Activated T-helper 1 cell treated with anti-CD3 and anti-CD28 coated beads, Interleukin-2, amount 50 U/mL, for 16 hours (primary cell): ENCODE data around the gene ANKRD11.

ENCODE experiments used
- DNase-seq, 2 donors: peaks; one replicate each; pipeline ENCODE4 v3.0.0-alpha.2; 2020; ENCODE audit warnings: low read depth in 1 of 2, low spot score in 1 of 2

The ANKRD11 gene

GRCh38 chr16:89352091-89352681 is 138.2 kb downstream of the ANKRD11 start:
- DNase-seq = no peak

- DNase-seq = no peak
Measured at GRCh38 chr16:89351645-89352044, 138.7 kb downstream of the ANKRD11 start.

- DNase-seq = no peak
Measured at GRCh38 chr16:89350701-89351380, 139.5 kb downstream of the ANKRD11 start.

- no peak for DNase-seq
Measured at GRCh38 chr16:89349947-89350633, 140.3 kb downstream of the ANKRD11 start.

- no peak for DNase-seq
Measured at GRCh38 chr16:89347807-89348206, 142.6 kb downstream of the ANKRD11 start.

GRCh38 chr16:89346869-89347268 is 143.5 kb downstream of the ANKRD11 start:
- DNase-seq = no peak

GRCh38 chr16:89345642-89346150 is 144.7 kb downstream of the ANKRD11 start:
- no peak for DNase-seq

- DNase-seq = no peak
Measured at GRCh38 chr16:89344846-89345611, 145.3 kb downstream of the ANKRD11 start.

GRCh38 chr16:89344458-89344834 is 145.9 kb downstream of the ANKRD11 start:
- DNase-seq = no peak

GRCh38 chr16:89343501-89344457 is 146.6 kb downstream of the ANKRD11 start:
- DNase-seq = no peak

GRCh38 chr16:89341697-89342694 is 148.4 kb downstream of the ANKRD11 start:
- no peak for DNase-seq

GRCh38 chr16:89341279-89341678 is 149.1 kb downstream of the ANKRD11 start:
- DNase-seq = no peak

GRCh38 chr16:89338863-89339262 is 151.5 kb downstream of the ANKRD11 start:
- no peak for DNase-seq

GRCh38 chr16:89337965-89338364 is 152.4 kb downstream of the ANKRD11 start:
- no peak for DNase-seq

- DNase-seq = no peak
Measured at GRCh38 chr16:89335803-89336485, 154.4 kb downstream of the ANKRD11 start.

- no peak for DNase-seq
Measured at GRCh38 chr16:89334988-89335802, 155.2 kb downstream of the ANKRD11 start.

GRCh38 chr16:89334461-89334860 is 155.9 kb downstream of the ANKRD11 start:
- DNase-seq = no peak

- DNase-seq = no peak
Measured at GRCh38 chr16:89334050-89334449, 156.3 kb downstream of the ANKRD11 start.
